CD14-positive monocyte (primary cell): ENCODE data around the gene GFOD1. TPM values are rescaled to one million over a fixed set of nuclear protein-coding genes. Genes with fewer than 3 reads are reported as not detected.

Experiments used
- DNase-seq, 3 donors: peaks; one replicate each; pipeline ENCODE4 v3.0.0-alpha.2; 2011 to 2022
- H2AFZ ChIP-seq: 2 replicates; pipeline ENCODE4 v1.6.0; 2012; ENCODE audit warnings: mild to moderate bottlenecking, low read depth, low read length, inconsistent platforms; ENCODE audit not compliant: insufficient read depth, poor library complexity, severe bottlenecking
- H3K27ac ChIP-seq, 2 donors: 1 replicate in 1 of 2; 2 replicates in 1 of 2; pipeline ENCODE4 v1.5.1; 2012 to 2013; ENCODE audit warnings: low read length in 2 of 2, control low read depth in 1 of 2, inconsistent platforms in 1 of 2, low read depth in 1 of 2, mild to moderate bottlenecking in 1 of 2
- H3K27me3 ChIP-seq, 2 donors: one replicate each; pipeline versions ENCODE4 v1.6.0 to v1.6.1; 2011 to 2013; ENCODE audit warnings: low read length in 2 of 2; ENCODE audit not compliant: control insufficient read depth in 2 of 2, insufficient read depth in 2 of 2
- H3K36me3 ChIP-seq, 2 donors: replicated peaks in 1 of 2; 1 replicate in 1 of 2; 2 replicates in 1 of 2; pipeline versions ENCODE4 v1.5.1 to v1.6.1; 2012 to 2013; ENCODE audit warnings: low read length in 2 of 2, control low read depth in 1 of 2, inconsistent platforms in 1 of 2, mild to moderate bottlenecking in 1 of 2; ENCODE audit not compliant: insufficient read depth in 2 of 2, control insufficient read depth in 1 of 2
- H3K4me1 ChIP-seq, 2 donors: 1 replicate in 1 of 2; 2 replicates in 1 of 2; pipeline versions ENCODE4 v1.5.1 to v1.6.1; 2012 to 2013; ENCODE audit warnings: low read length in 2 of 2, control low read depth in 1 of 2, inconsistent platforms in 1 of 2, mild to moderate bottlenecking in 1 of 2, moderate library complexity in 1 of 2; ENCODE audit not compliant: insufficient read depth in 2 of 2, control insufficient read depth in 1 of 2
- H3K4me2 ChIP-seq: replicated peaks from 2 replicates; pipeline ENCODE3; 2012; ENCODE audit warnings: low read length, moderate library complexity, mild to moderate bottlenecking; ENCODE audit not compliant: poor library complexity, severe bottlenecking; ENCODE audit errors: extremely low read depth
- H3K4me3 ChIP-seq, 3 experiments: fragments of 200-600 bp in 1 of 3; sonication (generic) in 1 of 3; replicated peaks in 1 of 3; 1 replicate in 2 of 3; 2 replicates in 1 of 3; pipeline ENCODE4 v1.5.1; 2011 to 2013; ENCODE audit warnings: low read length in 3 of 3, mild to moderate bottlenecking in 3 of 3, control low read depth in 2 of 3, low read depth in 2 of 3, inconsistent platforms in 1 of 3, moderate library complexity in 1 of 3
- H3K79me2 ChIP-seq: 2 replicates; pipeline ENCODE4 v1.6.0; 2012; ENCODE audit warnings: mild to moderate bottlenecking, control low read depth, inconsistent platforms, low read length, moderate library complexity; ENCODE audit not compliant: insufficient read depth
- H3K9ac ChIP-seq: 2 replicates; pipeline ENCODE4 v1.6.0; 2017; ENCODE audit warnings: low read length, mild to moderate bottlenecking; ENCODE audit not compliant: insufficient read depth, poor library complexity, severe bottlenecking
- H3K9me3 ChIP-seq, 2 donors: replicated peaks in 1 of 2; 1 replicate in 1 of 2; 2 replicates in 1 of 2; pipeline versions ENCODE4 v1.5.1 to v1.6.1; 2012 to 2013; ENCODE audit warnings: low read length in 2 of 2, control low read depth in 1 of 2; ENCODE audit not compliant: control insufficient read depth in 1 of 2, insufficient read depth in 1 of 2
- H4K20me1 ChIP-seq: 2 replicates; pipeline ENCODE4 v1.6.0; 2012; ENCODE audit warnings: mild to moderate bottlenecking, low read length, control low read depth, moderate library complexity; ENCODE audit not compliant: insufficient read depth
- H3K27ac Mint-ChIP-seq, 7 donors: one replicate each; pipeline ENCODE4 v1.8.0; 2020; ENCODE audit warnings: mild to moderate bottlenecking in 7 of 7, mixed read lengths in 7 of 7, moderate library complexity in 6 of 7, inconsistent platforms in 2 of 7
- H3K27me3 Mint-ChIP-seq, 3 donors: one replicate each; pipeline ENCODE4 v1.8.0; 2021 to 2022; ENCODE audit warnings: low read depth in 3 of 3, mild to moderate bottlenecking in 3 of 3, mixed read lengths in 3 of 3, moderate library complexity in 3 of 3, inconsistent platforms in 1 of 3
- H3K36me3 Mint-ChIP-seq, 2 donors: one replicate each; pipeline ENCODE4 v1.8.0; 2020; ENCODE audit warnings: mixed read lengths in 2 of 2, inconsistent platforms in 1 of 2, mild to moderate bottlenecking in 1 of 2
- H3K4me1 Mint-ChIP-seq: one replicate; pipeline ENCODE4 v1.8.0; 2020; ENCODE audit warnings: mild to moderate bottlenecking, mixed read lengths
- H3K4me3 Mint-ChIP-seq, 2 donors: one replicate each; pipeline ENCODE4 v1.8.0; 2020; ENCODE audit warnings: mild to moderate bottlenecking in 2 of 2, mixed read lengths in 2 of 2, moderate library complexity in 1 of 2
- H3K9me3 Mint-ChIP-seq, 7 donors: one replicate each; pipeline ENCODE4 v1.8.0; 2020 to 2022; ENCODE audit warnings: mixed read lengths in 7 of 7, mild to moderate bottlenecking in 6 of 7, moderate library complexity in 6 of 7, inconsistent platforms in 2 of 7
- WGBS: methylation state at CpG from one replicate; pipeline ENCODE4 v1.1.5; 2013; ENCODE audit warnings: missing lambda C conversion rate; ENCODE audit not compliant: insufficient coverage; 5-methylcytosine and 5-hydroxymethylcytosine counted together
- intact Hi-C, 2 donors: fragments of 100-400 bp; cut with micrococcal nuclease; formaldehyde crosslinking; loops; one replicate each; pipeline versions ENCODE4 v1.15.0 to v1.15.1; 2023
- polyA plus RNA-seq, 3 donors: library from polyadenylated mRNA; depleted of rRNA in 1 of 3; unstranded in 2 of 3; stranded (reverse) in 1 of 3; fragments of 300-500 nt in 2 of 3; fragments of >200 nt in 1 of 3; fragmentation: Illumina TruSeq in 2 of 3; gene quantifications; 1 replicate in 2 of 3; 2 replicates in 1 of 3; pipeline ENCODE4 v1.2.3, GENCODE V29; 2012 to 2021
- TF ChIP-seq, protein P1 (sequence below): fragments of 200-600 bp; IDR thresholded peaks from one replicate; pipeline ENCODE4 v1.8.0; 2022; ENCODE audit warnings: antibody characterized with exemption, mild to moderate bottlenecking

GFOD1 gene
- polyA plus RNA-seq, 3 donors = 2.4 to 8.7 (median 2.4) TPM

DNA sequence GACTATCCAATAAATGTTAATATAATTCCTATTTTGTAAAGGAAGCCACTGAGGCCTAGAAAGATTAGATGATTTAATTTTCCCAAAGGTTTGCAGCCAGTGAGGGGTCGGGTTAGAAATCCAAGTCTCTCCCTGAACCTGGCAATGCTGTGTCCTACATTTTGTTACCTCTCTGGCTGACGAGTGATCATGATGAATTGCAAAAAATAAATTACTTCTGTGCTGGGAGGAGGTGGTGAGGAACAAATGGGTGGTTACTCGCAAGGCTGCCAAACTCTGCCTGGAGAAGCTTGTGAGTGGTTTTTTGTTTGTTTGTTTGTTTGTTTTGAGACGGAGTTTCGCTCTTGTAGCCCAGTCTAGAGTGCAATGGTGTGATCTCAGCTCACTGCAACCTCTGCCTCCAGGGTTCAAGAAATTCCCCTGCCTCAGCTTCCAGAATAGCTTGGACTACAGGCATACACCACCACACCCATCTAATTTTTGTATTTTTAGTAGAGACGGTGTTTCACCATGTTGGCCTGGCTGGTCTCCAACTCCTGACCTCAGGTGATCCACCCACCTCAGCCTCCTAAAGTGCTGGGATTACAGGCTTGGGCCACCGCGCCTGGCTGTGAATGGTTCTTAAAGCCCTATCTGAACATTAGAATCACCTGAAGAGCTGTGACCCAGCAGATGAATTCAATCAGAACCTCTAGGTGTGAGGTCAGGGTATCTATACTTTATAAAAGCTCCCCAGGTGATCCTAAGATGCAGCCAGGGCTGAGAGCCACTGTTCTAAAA is 138.9 kb downstream of the GFOD1 start:
- Mint-ChIP-seq H3K36me3 (no peaks in the 10 kb centered on the region), H3K9me3 (peaks cover 0 to 5% (median 3%) of the 10 kb centered on the region in 7 donors), H3K27me3 (peaks cover 0 to 6% (median 2%) of the 10 kb centered on the region in 3 donors), H3K27ac (no peak overlapping the region), H3K4me3 (no peak overlapping the region), H3K4me1 (peaks cover 2% of the 10 kb centered on the region)
- Histone ChIP-seq H3K4me3 (no peak overlapping the region), H3K4me2 (no peak overlapping the region), H4K20me1 (no peaks in the 10 kb centered on the region), H3K9me3 (peaks cover 0 to 5% of the 10 kb centered on the region in 2 donors), H3K79me2 (no peaks in the 10 kb centered on the region), H3K4me1 (peaks cover 1 to 4% of the 10 kb centered on the region in 2 donors), H3K9ac (no peak overlapping the region), H3K27me3 (no peaks in the 10 kb centered on the region), H2AFZ (no peak overlapping the region), H3K27ac (no peak overlapping the region), H3K36me3 (no peaks in the 10 kb centered on the region)
- TF ChIP-seq, protein P1, sequence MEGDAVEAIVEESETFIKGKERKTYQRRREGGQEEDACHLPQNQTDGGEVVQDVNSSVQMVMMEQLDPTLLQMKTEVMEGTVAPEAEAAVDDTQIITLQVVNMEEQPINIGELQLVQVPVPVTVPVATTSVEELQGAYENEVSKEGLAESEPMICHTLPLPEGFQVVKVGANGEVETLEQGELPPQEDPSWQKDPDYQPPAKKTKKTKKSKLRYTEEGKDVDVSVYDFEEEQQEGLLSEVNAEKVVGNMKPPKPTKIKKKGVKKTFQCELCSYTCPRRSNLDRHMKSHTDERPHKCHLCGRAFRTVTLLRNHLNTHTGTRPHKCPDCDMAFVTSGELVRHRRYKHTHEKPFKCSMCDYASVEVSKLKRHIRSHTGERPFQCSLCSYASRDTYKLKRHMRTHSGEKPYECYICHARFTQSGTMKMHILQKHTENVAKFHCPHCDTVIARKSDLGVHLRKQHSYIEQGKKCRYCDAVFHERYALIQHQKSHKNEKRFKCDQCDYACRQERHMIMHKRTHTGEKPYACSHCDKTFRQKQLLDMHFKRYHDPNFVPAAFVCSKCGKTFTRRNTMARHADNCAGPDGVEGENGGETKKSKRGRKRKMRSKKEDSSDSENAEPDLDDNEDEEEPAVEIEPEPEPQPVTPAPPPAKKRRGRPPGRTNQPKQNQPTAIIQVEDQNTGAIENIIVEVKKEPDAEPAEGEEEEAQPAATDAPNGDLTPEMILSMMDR = no peak
- no peak for DNase-seq
- intact Hi-C loops = loop anchor here (10.0 kb wide), 2 partner anchors 126 to 196 kb away; no protein-coding TSS in a partner anchor
- 93% methylated on average over 6 of the region's 8 CpGs for WGBS

DNA sequence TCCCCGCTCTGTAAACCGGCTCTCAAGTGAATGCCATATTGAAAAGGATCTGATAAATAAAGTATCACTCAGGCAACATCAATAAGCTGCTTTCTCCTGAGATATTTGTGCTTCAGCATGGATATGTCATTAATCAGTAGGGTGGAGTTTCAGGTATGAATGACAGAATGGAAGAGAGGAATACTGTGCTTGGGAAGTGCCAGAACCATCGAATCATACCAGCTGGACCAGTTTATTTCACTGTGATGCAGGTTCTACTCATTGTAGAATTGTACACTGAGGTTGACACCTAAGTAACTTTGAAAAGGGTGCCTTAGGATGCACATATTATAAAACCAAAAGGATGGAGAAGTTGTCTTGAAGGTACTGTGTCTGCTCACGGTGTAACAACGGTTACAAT is 141.2 kb downstream of the GFOD1 start:
- peaks cover 3 to 11% (median 9%) of the 10 kb centered on the region in 7 donors for H3K9me3 Mint-ChIP-seq
- Histone ChIP-seq H3K4me3 (no peak overlapping the region), H3K79me2 (no peaks in the 10 kb centered on the region), H2AFZ (no peak overlapping the region), H3K4me1 (no peaks in the 10 kb centered on the region), H3K27ac (no peak overlapping the region), H3K4me2 (no peak overlapping the region), H3K27me3 (no peaks in the 10 kb centered on the region), H3K9me3 (peaks cover 0 to 8% of the 10 kb centered on the region in 2 donors), H4K20me1 (no peaks in the 10 kb centered on the region), H3K36me3 (no peaks in the 10 kb centered on the region), H3K9ac (no peak overlapping the region)
- intact Hi-C loops = loop anchor here (10.0 kb wide), 2 partner anchors 129 to 199 kb away; no protein-coding TSS in a partner anchor
- no peaks in the 10 kb centered on the region for H3K4me1 Mint-ChIP-seq
- TF ChIP-seq, protein P1 = no peak
- H3K27me3 Mint-ChIP-seq = peaks cover 0 to 5% (median 2%) of the 10 kb centered on the region in 3 donors
- no peak for DNase-seq
- H3K27ac Mint-ChIP-seq = no peak overlapping the region
- WGBS = no CpG with 5 or more reads among the region's 5 CpGs
- no peak overlapping the region for H3K4me3 Mint-ChIP-seq
- no peaks in the 10 kb centered on the region for H3K36me3 Mint-ChIP-seq
